Islet of Langerhans (tissue), 1 donor: ENCODE results near the gene CTU2.

Experiments
- FAIRE-seq: peaks from one replicate; lab custom pipeline; 2011; peaks lifted over from hg19 to GRCh38; lab: Jason Lieb, UNC

Gene CTU2

GRCh38 chr16:88697116-88697830 lies 9.0 kb upstream of the CTU2 start:
- FAIRE-seq = no peak

DNA sequence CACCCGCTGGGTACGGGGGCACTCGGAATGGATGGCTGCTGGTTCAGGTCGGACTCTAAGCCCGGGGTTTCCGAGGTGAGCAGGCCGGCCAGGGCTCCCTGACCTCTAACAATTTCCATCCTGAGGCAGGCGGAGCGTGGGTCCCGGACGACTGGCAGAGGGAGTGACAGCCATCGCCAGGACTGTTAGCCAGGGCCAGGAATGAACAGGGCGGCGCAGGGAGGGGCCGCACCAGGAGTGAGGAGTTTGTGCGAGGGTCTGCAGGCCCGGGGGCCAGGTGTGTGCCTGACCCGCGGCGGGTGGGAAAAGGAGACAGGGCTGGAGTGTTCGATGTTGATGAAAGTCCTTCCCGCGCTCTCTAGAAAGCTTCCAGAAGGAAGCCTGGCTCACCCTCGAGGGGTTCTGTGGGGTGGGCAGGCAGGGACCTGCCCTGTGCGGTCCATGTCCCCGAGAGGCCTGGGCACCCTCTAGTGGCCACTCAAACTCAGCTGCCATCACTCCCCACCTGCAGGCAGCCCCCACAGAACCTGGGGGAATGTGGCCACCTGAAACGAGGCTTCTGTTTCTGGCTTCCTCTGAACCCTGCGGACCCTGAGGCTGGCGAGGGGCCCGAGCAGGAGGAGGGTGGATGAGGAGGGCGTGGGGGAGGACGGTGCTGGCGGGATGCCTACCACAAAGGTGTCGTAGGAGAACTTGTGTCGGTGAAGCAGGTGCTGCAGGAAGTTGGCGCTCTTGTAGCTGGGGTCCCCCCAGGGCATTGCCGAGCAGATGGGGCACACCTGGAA lies 8.3 kb upstream of the CTU2 start:
- no peak for FAIRE-seq

- FAIRE-seq = no peak
These were observed 7.7 kb upstream of the CTU2 start for GRCh38 chr16:88698646-88699045.

DNA sequence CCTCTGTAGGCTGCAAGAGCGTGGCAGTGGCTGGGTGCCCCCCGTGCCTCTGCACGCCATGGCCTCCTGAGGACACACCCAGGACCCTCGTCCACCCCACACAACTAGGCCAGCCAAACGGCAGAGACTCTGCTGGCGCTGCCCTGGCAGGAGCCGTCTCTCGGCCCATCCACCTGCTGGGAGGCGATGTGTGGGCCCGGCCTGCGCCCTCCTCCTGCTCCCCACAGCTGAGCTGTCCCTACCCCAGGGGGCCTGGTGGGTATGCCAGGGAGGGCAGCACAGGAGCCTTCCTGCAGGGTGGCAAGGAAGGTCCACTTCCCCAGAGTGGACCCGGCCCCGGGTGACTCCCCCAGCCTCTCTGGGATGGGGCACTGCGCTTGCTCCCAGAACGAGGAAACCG lies 7.1 kb upstream of the CTU2 start:
- no peak for FAIRE-seq

GRCh38 chr16:88700322-88700635 lies 6.0 kb upstream of the CTU2 start:
- FAIRE-seq = no peak

GRCh38 chr16:88700636-88701482 lies 5.4 kb upstream of the CTU2 start:
- FAIRE-seq = no peak

- no peak for FAIRE-seq
These were observed 4.5 kb upstream of the CTU2 start for GRCh38 chr16:88701581-88702370.

DNA sequence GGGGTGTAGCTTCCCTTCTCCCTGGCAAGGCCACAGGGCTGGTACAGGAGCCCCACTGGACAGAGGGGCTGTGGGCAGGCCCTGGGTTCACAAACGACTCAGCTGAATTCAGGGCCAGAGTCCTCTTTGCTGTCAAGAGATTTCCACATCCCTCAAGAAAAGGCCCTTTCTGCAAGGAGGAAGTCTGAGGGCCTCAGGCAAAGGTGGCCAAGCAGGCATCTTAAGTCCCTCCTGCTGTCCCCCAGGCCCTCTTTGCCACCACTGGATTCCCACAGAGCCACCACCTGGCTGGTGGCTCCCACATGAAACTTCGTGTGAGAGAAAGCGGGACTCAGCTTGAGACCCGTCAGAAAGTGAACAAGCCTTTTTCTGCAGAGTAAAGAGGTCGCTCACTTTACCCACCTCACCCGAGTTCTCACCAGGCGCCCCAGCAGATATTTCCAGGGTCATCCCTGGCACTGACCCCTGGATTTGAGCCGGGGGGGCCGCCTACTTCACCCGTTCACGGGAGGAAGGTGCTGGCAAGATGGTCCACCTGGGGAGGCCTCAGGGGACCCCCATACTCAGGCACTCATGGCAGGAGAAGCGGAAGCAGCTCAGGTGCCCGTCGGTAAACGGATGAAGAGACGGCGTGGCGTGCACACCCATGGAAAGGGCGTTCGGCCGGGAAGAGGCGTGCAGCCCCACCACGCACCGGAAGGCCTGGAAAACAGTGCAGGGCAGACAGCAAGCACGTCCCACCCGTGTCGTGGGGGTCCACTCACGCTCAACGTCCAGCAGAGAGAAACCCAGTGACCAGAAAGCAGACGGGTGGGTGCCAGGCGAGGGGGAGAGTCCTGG lies 3.7 kb upstream of the CTU2 start:
- no peak for FAIRE-seq

DNA sequence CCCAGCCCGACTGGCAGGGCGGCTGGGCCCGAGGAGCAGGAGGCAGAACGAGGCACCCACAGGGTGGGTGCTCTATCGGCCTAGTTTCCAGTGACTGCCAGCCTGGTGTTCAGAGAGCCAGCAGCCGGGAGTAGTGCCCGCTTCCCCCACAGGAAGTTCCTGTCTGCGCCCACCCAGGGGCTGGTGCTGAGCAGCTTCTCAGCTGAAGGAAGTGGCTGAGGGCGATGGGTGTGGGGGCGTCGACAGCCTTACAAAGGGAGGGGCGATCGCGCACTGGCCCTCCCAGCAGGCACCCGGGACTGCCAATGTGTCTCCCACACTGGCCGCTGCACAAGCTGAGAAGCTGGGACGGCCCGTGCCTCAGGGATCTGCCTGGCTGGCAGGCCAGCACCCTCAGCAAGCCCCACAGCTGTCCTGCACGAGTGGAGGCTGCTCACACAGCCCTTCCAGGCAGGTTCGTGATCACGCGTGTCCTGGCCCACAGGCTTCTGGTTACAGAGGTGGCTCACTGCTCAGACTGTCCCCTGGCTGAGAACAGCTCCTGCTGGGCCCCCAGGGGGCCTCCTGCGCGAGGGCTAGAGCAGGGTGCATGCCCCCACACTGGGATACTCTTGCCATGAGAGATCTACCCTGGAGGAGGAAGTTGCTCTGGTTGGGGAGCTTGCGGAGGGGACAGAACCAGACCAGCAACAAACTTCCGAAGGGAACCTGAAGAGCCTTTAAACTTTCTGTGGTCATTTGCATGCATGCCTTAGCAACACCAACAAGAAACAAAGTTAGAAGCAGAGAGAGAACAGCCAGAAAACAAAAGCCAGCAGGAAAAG lies 2.6 kb upstream of the CTU2 start:
- no peak for FAIRE-seq

DNA sequence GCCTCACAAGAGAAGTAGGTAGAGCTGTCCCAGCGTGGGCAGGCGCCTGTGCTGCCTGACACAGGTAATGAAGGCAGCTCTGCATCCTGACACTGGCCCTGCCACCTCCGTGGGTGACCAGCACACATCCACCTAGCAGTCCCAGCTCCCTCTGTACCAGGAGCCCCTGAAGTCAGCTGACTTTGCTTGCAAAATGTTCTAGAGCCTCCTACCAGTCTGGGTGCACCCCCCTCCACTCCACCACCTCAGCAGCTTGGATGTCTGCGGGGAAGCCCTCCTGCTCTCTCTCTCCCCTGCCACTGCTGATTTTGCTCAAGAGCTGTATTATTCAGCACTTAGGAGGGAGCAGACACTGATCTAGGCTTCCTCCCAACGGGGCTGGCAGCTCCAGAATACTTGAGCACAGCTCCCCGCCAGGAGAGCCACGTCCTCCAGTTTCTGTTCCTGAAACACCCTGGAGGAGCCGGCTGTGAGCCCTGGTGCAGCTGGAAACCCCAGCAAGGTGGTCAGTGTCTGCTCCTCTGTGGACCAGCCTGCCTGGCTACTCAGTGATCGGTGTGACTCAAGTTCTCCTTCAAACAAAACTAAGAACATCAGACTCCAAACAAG lies 1.1 kb upstream of the CTU2 start:
- FAIRE-seq = no peak

DNA sequence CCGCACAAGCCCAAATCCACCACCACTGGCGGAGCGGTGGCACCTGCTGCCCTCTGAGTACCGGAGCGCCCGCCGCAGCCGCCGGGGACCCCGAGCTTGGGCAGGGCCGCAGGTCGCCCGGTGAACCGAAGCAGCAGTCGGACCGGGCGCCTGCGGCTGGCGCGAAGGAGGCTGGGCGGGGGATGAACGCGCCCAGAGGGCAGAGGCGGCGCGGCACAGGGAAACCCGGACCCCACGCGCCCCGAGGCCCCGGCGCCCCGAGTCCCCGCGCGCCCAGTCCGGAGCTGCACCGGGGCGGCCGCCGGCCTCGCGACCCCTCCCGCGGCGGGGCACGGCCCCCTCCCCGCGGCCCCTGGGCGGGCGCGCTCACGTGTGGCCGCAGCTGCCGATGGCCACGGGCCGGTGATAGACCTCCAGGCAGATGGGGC lies 488 bp upstream of the CTU2 start:
- FAIRE-seq = no peak

- no peak for FAIRE-seq
These were observed 893 bp downstream of the CTU2 start for GRCh38 chr16:88706965-88707826.

- no peak for FAIRE-seq
These were observed 4.3 kb downstream of the CTU2 start for GRCh38 chr16:88710556-88710955.

DNA sequence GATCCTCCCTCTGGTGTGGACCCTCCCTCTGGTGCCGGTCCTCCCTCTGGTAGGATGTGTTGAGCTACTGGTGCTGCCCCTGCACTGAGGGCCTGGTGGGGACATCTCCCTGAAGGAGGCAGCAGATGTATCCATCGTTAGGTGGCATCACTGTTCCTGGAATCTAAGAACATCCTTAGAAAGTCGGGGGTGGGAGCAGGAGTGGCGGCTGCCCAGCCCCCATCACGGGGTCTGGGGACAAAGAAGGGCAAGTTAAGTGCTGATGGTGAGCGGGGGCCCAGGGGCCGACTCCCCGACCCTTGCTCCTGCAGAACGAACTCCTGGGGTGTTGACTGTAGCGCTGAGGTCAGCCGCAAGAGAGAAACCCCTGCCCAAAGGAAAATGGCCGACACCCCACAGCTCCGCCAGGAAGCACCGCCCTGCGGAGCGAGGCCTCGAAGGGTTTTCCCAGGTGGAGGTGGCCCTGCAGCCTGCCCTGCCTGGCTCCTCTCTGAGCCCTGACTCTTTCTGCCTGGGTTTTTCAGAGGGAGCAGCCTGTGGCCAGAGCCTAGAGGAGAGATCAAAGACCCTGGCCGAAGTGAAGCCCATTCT lies 5.5 kb downstream of the CTU2 start:
- FAIRE-seq = no peak

GRCh38 chr16:88712362-88712979 lies 6.2 kb downstream of the CTU2 start:
- FAIRE-seq = no peak

DNA sequence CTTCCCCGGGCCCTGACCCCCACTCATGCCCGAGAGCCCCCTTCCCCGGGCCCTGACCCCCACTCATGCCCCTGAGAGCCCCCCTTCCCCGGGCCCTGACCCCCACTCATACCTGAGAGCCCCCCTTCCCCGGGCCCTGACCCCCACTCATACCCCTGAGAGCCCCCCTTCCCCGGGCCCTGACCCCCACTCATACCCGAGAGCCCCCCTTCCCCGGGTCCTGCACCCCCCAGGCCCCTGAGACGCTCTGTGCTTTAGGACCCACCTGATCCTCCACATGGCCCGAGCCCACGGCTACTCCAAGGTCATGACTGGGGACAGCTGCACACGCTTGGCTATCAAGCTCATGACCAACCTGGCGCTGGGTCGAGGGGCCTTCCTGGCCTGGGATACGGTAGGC lies 6.8 kb downstream of the CTU2 start:
- FAIRE-seq = no peak

DNA sequence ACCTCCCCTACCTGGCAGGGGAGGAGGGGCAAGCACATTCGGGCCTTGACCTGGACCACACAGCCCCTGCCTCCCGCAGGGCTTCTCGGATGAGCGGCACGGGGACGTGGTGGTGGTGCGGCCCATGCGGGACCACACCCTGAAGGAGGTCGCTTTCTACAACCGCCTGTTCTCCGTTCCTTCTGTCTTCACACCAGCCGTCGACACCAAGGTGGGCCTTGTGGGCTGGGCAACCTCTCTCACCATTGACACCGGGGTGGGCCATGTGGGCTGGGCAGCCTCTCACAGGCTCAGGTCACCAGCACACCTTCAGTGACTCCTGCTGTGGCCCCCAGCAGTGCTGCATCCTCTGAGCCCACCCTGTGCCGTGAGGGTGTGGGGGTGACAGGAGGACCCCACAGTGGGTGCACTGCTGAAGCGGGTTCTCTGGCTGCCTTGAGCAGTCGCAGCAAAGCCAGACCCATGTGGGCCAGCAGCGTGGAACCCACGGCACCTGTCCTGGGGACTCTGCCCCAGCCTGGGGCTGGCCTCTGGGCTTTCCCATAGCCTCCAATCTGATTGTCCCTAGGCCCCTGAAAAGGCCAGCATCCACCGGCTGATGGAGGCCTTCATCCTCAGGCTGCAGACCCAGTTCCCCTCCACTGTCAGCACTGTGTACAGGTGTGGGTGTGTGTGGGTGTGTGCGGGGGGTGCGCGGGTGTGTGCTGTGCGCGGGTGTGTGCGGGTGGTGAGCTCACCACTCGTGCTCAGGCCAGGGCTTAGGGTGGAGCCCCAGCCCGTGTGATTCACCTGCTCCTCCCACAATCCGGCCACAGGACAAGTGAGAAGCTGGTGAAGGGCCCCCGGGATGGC lies 7.5 kb downstream of the CTU2 start:
- FAIRE-seq = no peak
